Mucosa of stomach (tissue), 1 donor: ENCODE measurements around the gene ZFAND3.

ENCODE experiments used
- H3K27me3 ChIP-seq: one replicate; pipeline ENCODE4 v1.7.0; 2013; ENCODE audit warnings: mild to moderate bottlenecking, low read length; ENCODE audit not compliant: control insufficient read depth, insufficient read depth
- H3K36me3 ChIP-seq: one replicate; pipeline ENCODE4 v1.7.0; 2013; ENCODE audit warnings: low read length; ENCODE audit not compliant: control insufficient read depth, insufficient read depth
- H3K4me1 ChIP-seq: one replicate; pipeline ENCODE4 v1.7.0; 2013; ENCODE audit warnings: mild to moderate bottlenecking, low read length; ENCODE audit not compliant: control insufficient read depth, insufficient read depth
- H3K4me3 ChIP-seq: one replicate; pipeline ENCODE4 v1.7.0; 2013; ENCODE audit warnings: low read length
- H3K9ac ChIP-seq: one replicate; pipeline ENCODE4 v1.7.0; 2013; ENCODE audit warnings: mild to moderate bottlenecking, low read length, moderate library complexity
- H3K9me3 ChIP-seq: one replicate; pipeline ENCODE4 v1.7.0; 2013; ENCODE audit warnings: mild to moderate bottlenecking, low read length, moderate library complexity; ENCODE audit not compliant: control insufficient read depth
- donor health status: Pancreatic carcinoma.

The ZFAND3 gene

GRCh38 chr6:37840940-37841300, 21.4 kb downstream of the ZFAND3 start:
- Histone ChIP-seq H3K9ac (no peak overlapping the region), H3K36me3 (no peaks in the 10 kb centered on the region), H3K9me3 (no peaks in the 10 kb centered on the region), H3K4me1 (peaks cover 24% of the 10 kb centered on the region), H3K27me3 (no peaks in the 10 kb centered on the region), H3K4me3 (no peak overlapping the region)

DNA sequence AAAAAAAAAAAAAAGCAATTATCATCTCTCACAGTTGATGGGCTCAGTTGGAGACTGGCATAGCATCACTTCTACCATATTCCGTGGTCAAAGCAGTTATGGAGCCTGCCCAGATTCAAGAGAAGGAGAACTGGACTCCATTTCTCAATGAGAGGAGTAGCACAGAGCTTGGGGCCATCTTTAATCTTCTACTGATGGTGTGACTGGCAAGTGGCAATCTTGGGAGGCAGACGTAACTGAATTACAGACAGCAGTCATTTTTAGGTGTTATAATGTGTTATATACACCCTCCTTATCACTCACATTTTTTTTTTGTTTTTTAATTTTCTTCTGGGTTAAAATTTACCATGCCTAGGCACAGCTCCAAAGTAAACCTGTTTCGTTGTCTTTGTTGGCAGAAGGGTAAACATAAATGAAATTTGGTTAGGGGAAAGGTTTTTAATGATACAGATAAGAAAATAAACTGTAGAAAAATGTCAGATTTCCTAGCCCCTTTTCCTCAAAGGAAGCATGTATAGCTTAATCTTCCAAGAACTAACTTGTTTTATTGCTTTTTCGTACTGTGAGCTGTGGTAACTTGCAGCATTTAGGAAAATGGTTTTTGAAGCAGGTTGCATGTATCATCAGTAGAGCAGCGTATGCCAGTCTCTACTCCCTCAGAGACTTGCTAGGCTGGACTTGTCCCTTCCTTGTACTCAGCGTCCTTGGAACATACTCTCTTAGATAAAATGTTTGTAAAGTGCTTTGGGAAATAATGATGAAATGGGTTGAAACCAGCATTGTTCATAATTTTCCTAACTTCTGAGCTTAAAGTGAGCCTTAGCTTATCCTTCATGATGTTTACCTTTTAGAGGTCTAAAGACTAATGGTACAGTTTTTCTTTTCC, 25.7 kb downstream of the ZFAND3 start:
- Histone ChIP-seq H3K4me3 (no peak overlapping the region), H3K36me3 (no peaks in the 10 kb centered on the region), H3K4me1 (peaks cover 36% of the 10 kb centered on the region), H3K9ac (no peak overlapping the region), H3K9me3 (no peaks in the 10 kb centered on the region), H3K27me3 (no peaks in the 10 kb centered on the region)

GRCh38 chr6:37845930-37846329, 26.4 kb downstream of the ZFAND3 start:
- no peaks in the 10 kb centered on the region for H3K27me3 ChIP-seq
- H3K4me1 ChIP-seq: peaks cover 37% of the 10 kb centered on the region
- no peaks in the 10 kb centered on the region for H3K9me3 ChIP-seq
- H3K36me3 ChIP-seq: no peaks in the 10 kb centered on the region
- no peak overlapping the region for H3K4me3 ChIP-seq
- H3K9ac ChIP-seq: no peak overlapping the region

DNA sequence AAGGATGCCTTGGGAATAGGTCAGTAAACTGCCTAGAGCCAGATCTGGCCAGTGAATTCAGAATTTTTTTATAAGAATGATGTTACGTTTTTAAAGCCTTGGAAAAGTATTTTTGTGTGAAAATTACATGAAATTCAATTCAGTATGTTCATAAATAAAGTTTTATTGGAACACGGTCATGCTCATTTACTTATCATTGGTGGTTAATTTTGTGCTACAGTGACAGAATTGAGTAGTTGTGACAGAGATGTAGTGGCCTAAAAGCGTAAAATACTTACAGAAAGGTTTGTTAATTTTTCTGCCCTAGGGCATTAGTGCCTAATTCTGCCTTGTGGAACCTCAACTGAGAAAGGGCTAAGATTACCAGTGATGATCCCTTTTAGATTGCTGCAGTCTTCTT, 28.2 kb downstream of the ZFAND3 start:
- no peak overlapping the region for H3K4me3 ChIP-seq
- no peaks in the 10 kb centered on the region for H3K9me3 ChIP-seq
- no peaks in the 10 kb centered on the region for H3K36me3 ChIP-seq
- H3K9ac ChIP-seq: no peak overlapping the region
- H3K4me1 ChIP-seq: peaks cover 36% of the 10 kb centered on the region
- H3K27me3 ChIP-seq: no peaks in the 10 kb centered on the region

DNA sequence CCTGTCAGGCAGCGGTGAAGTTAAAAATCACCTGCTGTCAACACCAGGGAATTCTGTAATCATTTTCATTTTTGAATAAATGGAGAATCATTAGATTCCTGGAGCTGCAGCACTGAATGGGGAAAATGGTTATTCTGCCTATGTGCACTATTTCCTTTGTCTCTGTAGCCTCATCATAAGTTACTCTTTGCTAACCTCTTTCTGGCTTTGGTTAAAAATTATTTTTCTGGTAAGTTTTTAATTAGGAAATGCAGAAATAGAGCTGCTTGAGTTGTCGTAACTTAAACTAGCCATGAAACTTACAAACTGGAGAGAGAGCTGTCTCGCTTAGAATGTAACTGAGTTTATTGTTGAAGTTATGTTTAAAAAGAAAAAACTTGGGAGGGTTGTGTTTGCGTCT, 28.8 kb downstream of the ZFAND3 start:
- peaks cover 36% of the 10 kb centered on the region for H3K4me1 ChIP-seq
- no peak overlapping the region for H3K4me3 ChIP-seq
- no peaks in the 10 kb centered on the region for H3K36me3 ChIP-seq
- no peaks in the 10 kb centered on the region for H3K9me3 ChIP-seq
- H3K9ac ChIP-seq: no peak overlapping the region
- H3K27me3 ChIP-seq: no peaks in the 10 kb centered on the region

GRCh38 chr6:37850260-37850659, 30.7 kb downstream of the ZFAND3 start:
- no peaks in the 10 kb centered on the region for H3K27me3 ChIP-seq
- no peak overlapping the region for H3K4me3 ChIP-seq
- peaks cover 26% of the 10 kb centered on the region for H3K4me1 ChIP-seq
- H3K36me3 ChIP-seq: no peaks in the 10 kb centered on the region
- no peak overlapping the region for H3K9ac ChIP-seq
- no peaks in the 10 kb centered on the region for H3K9me3 ChIP-seq

DNA sequence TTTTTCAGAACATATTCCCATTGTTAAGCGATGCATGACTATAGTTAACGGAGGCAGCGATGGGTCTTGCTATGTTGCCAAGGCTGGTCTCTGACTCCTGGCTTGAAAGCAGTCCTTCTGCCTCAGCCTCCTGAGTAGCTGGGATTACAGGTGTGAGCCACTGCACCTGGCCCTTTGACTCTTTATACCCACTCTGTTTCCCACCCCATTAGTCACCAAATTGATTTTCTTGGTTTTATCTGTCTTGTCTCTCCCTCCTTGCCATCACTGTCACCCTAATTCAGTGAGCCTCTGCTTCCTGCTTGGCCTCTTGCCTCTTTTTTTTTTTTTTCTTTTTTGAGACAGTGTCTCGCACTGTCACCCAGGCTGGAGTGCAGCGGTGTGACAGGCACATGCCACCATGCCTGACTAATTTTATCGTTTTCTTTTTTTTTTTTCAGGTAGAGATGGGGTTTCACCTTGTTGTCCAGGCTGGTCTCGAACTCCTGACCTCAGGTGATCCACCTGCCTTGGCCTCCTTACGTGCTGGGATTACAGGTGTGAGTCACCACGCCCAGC, 31.3 kb downstream of the ZFAND3 start:
- H3K27me3 ChIP-seq: no peaks in the 10 kb centered on the region
- peaks cover 21% of the 10 kb centered on the region for H3K4me1 ChIP-seq
- no peaks in the 10 kb centered on the region for H3K9me3 ChIP-seq
- no peaks in the 10 kb centered on the region for H3K36me3 ChIP-seq
- H3K4me3 ChIP-seq: no peak overlapping the region
- H3K9ac ChIP-seq: no peak overlapping the region

GRCh38 chr6:37851997-37852524, 32.5 kb downstream of the ZFAND3 start:
- Histone ChIP-seq H3K4me3 (no peak overlapping the region), H3K9me3 (no peaks in the 10 kb centered on the region), H3K4me1 (peaks cover 15% of the 10 kb centered on the region), H3K9ac (no peak overlapping the region), H3K27me3 (no peaks in the 10 kb centered on the region), H3K36me3 (no peaks in the 10 kb centered on the region)

DNA sequence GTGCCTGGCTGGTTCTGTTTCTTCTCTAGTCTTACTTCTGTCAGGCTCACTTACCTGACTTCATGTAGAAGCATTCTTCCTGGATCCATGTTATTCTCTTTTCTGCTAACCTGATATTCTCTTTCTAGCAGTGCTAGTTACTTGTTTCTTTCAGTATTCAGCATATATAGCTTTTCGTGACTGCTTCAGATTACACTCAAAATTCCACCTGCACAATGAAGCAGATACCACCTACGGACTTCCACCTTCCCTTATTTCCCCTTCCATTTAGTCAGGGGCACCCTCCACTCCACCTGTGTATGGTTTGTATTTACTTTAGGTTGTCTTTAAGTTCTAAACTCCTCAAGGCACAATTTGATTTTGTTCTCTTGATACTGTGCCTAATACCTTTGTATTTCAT, 36.8 kb downstream of the ZFAND3 start:
- H3K27me3 ChIP-seq: no peaks in the 10 kb centered on the region
- H3K36me3 ChIP-seq: no peaks in the 10 kb centered on the region
- no peaks in the 10 kb centered on the region for H3K9me3 ChIP-seq
- H3K4me3 ChIP-seq: no peak overlapping the region
- peaks cover 11% of the 10 kb centered on the region for H3K4me1 ChIP-seq
- H3K9ac ChIP-seq: no peak overlapping the region

DNA sequence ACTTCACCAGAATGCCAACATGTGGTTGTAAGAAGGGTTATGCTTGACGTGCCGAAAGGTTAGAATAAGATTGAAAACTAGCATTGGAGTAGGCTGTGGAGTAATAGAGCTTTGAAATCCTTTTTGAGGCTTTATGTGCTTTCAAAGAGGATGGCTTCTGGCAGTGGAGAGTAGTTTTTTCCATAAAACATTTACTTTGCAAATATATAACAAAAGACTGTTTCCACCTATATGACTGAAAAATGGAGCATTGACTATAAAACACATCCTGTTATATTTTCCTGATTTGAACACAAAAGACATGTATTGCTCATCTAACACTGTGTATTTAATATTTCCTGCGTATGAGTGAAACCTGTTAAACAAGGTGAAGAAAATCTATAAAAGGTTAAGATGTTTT, 38.8 kb downstream of the ZFAND3 start:
- Histone ChIP-seq H3K4me3 (no peak overlapping the region), H3K27me3 (no peaks in the 10 kb centered on the region), H3K9me3 (no peaks in the 10 kb centered on the region), H3K36me3 (no peaks in the 10 kb centered on the region), H3K9ac (no peak overlapping the region), H3K4me1 (peaks cover 11% of the 10 kb centered on the region)

DNA sequence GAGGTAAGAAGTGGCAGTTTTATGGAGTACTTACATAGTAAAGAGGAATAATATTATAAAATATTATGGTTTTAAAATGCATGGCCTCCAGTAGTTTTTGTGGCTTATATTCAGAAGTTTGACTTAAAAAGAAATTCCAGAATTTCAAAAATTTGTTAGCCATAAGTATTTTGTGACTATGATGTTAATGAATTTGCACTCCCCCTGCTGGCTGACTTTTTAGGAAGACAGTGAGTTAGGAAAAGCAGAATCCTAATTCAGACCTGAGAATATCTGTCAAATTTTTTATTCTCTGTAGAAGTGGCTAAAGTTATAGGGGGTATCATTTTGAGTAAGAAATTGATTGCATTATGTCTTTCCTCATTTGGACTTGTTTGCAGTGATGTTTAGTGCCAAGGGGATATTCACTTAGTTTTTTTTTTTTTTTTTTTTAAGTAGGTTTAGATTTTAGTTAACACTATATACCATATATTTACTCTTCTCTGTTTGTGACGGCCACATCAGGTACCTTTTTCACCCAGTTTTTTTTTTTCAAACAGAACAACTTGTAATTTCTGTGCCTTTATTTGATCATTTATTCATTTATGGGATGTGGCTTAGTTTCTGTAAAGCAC, 40.8 kb downstream of the ZFAND3 start:
- H3K27me3 ChIP-seq: no peaks in the 10 kb centered on the region
- H3K36me3 ChIP-seq: no peaks in the 10 kb centered on the region
- H3K9ac ChIP-seq: no peak overlapping the region
- peaks cover 11% of the 10 kb centered on the region for H3K4me1 ChIP-seq
- H3K4me3 ChIP-seq: no peak overlapping the region
- H3K9me3 ChIP-seq: no peaks in the 10 kb centered on the region

- Histone ChIP-seq H3K36me3 (no peaks in the 10 kb centered on the region), H3K27me3 (no peaks in the 10 kb centered on the region), H3K4me1 (peaks cover 12% of the 10 kb centered on the region), H3K9ac (no peak overlapping the region), H3K9me3 (no peaks in the 10 kb centered on the region), H3K4me3 (no peak overlapping the region)
These were observed 41.9 kb downstream of the ZFAND3 start for GRCh38 chr6:37861452-37861851.
